HG03354 (cell line): ENCODE measurements around the gene NUP98.
A peak's percentile ranks its signal among the peaks of the same experiment; 100 is the strongest.

Experiments used
- ATAC-seq: cut with Tn5 transposase; IDR thresholded peaks from one replicate; pipeline ENCODE4 v1.9.1; 2021; ENCODE audit warnings: mild to moderate bottlenecking; ENCODE audit not compliant: unreplicated experiment, poor library complexity, severe bottlenecking

The NUP98 gene

GRCh38 chr11:3797329-3798090 is at the start of gene NUP98:
NUP98 (minus strand) TSS chr11:3797554; CDS start chr11:3782117, 15,437 bp downstream.
- ATAC-seq: peak; percentile 90

GRCh38 chr11:3845670-3846069 is 48.3 kb upstream of the NUP98 start:
- ATAC-seq: no peak

DNA sequence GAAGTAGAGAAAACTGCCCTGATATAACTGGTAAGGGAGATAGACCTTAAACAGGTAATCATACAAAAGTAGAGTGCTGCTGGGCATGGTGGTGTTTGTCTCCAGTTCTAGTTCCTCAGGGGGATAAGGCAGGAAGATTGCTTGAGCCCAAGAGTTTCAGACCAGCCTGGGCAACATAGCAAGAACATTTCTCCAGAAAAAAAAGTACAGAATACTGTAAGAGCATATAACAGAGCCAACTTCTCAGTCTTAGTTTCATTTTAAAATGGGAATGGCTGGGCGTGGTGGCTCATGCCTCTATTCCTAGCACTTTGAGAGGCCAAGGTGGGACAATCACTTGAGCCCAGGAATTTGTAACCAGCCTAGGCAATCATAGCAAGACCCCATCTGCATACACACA is 47.9 kb upstream of the NUP98 start:
- ATAC-seq: no peak

DNA sequence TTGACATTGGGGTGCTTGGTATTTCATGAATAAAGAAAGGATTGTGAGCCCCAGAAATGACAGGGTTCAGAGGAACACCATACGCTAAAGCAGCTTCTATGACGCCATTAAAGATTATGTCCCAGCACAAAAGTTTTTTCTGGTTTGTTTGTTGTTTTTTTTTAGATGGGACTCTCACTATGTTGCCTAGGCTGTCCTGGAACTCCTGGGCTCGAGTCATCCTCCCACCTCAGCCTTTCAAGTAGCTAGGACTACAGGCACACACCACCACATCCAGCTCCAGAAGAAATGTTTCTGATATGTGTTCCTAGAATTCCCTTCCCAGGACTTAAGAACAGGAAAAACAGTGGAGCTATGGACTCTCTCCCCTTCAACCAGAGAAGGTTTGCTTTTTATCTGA is 46.0 kb upstream of the NUP98 start:
- ATAC-seq: no peak

GRCh38 chr11:3841426-3842350 is 44.3 kb upstream of the NUP98 start:
- ATAC-seq: peak; percentile 69

DNA sequence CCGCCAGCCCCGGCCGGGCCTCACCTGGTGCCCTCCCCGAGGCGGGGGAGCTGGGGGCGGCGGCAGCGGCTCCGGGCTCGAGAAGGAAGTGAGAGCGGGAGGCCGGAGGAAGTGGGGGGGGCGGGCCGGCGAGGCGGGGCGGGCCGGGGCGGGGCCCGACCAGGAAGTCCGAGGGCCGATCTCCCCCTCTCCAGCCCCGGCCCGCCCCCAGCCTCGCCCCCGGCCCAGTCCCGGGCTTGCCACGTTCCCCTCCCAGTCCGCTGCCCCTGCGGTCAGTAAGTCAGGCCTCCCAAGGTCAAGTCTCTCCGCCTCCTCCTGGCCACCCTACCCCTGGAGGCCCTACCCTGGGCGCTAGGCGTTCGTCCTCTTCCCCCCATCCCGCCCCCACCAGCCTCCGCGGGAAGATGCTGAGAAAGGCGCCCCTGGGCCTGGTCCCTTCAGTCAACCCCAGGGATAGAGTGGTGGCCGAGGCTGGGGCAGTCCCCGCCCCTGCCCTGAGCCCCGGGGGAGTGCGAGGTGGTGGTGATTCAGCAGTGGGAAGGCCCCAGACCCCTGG is 43.6 kb upstream of the NUP98 start, which contains the start of gene RHOG:
RHOG (minus strand) TSS at position 90 of the 556 bp plus-strand sequence. CDS start 12,821 bp downstream, outside the sequence.
- ATAC-seq: peak; percentile 63

DNA sequence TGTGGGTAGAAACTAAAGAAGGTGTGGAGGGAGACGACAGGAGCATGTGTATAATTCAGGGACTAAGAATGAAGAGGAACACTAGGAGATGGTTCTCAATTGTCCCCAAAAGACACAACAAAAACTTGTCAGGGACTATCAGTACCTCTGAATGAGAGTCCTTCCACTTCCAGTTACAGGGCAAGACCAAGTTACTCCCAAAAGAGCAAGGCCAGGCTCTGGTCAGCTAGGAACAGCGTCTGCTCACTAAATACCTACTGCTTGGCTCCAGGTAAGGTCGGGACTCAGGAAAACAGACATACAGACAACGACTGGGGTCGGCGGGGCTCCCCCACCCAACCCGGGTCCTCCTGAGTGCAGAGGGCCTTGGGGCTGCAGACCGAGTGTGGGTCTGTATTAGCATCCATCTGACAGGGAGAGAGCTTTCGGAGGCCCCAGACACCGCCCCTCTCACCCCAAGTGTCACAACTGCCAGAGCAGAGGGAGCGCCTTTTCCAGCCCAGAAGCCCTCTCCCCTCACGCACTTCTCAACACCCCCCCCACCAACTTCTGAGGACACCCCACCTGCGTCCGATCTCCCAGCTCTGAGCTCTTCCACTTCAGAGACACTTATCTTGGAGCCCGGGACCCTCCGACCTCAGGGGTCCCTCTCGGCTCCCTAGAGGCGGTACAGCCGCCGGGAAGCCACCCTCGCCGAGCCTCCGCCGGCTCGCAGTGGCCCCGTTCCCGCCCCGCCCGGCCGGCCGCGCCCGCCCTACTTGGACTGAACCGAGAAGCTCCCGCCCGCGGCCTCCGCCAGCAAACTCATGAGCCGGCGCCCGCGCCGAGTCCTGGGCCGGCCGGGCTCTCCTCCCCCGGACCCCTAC is 42.9 kb upstream of the NUP98 start:
- no peak for ATAC-seq

- no peak for ATAC-seq
These were observed 41.1 kb upstream of the NUP98 start for GRCh38 chr11:3838504-3838903.

- ATAC-seq: no peak
These were observed 40.4 kb upstream of the NUP98 start for GRCh38 chr11:3837793-3838192.

DNA sequence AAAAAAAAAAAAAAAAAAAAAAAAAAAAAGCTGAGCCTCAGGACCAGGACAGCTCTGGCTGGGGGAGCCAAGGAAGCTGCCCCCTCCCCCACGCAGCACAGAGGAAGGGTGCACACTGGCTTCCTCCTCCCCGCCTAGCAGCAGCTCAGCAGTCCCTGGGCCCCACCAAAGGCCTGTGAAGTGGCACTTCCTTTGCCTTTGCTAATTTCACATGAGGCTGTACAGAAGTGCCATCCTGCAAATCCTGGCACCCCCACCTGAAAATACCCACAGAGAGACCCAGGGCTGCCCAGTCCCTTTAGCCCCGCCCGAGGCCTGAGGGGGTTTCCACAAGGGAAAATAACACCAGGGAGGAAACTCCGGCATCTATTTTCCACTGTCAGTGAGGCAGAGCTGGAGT is 39.5 kb upstream of the NUP98 start:
- no peak for ATAC-seq

- ATAC-seq: no peak
These were observed 38.4 kb upstream of the NUP98 start for GRCh38 chr11:3835751-3836150.

GRCh38 chr11:3834664-3835461 is 37.5 kb upstream of the NUP98 start:
- no peak for ATAC-seq

DNA sequence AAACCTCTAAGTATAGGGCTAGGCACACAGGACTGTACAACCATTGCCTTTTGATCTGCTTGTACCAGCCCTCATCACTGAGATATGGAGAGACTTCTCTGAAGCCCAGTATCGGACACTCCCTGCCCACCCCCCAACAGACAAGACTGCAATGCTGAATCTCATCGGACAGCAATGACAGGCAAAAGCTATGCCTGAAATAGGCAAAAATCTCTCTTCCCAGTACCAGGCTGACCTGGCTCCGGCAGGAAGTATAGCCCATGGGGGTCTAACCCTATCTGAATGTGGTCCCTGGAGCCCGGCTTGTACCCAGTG is 37.0 kb upstream of the NUP98 start:
- no peak for ATAC-seq

GRCh38 chr11:3833449-3833848 is 36.1 kb upstream of the NUP98 start:
- ATAC-seq: no peak

DNA sequence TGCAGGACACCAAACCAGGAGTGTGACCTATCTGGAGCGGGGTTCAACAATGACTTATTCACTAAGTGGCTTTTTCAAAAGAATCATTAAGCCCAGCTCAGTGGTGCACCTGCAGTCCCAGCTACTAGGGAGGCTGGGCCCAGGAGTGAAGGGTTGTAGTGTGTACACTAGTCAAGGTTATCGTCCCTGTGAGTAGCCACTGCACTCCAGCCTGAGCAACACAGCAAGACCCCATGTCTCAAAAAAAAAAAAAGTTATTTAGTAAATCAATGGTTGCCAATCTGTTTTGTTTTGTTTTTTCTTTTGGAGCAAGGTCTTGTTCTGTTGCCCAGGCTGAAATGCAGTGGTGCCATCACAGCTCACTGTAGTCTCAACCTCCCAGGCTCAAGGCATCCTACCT is 35.5 kb upstream of the NUP98 start:
- no peak for ATAC-seq

- ATAC-seq: no peak
These were observed 34.3 kb upstream of the NUP98 start for GRCh38 chr11:3831378-3832239.

DNA sequence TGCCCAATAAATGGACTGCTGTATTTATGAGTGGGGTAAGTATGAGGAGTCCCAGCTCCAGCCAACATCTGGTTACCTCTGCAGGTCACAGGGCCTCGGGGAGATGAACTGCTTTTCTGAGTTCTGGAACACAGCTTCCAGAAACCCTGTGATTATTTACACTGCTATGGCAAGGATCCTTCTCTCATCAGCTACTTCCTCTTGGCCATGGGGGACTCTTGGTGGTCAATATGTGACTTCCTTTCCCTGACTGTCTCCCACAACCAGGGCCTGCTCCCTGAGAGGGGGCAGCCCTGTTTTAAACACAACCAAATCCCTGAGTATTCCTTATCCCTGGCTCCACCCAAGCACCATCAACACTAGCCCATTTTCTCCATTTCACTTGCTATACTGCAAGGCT is 33.4 kb upstream of the NUP98 start:
- ATAC-seq: no peak

DNA sequence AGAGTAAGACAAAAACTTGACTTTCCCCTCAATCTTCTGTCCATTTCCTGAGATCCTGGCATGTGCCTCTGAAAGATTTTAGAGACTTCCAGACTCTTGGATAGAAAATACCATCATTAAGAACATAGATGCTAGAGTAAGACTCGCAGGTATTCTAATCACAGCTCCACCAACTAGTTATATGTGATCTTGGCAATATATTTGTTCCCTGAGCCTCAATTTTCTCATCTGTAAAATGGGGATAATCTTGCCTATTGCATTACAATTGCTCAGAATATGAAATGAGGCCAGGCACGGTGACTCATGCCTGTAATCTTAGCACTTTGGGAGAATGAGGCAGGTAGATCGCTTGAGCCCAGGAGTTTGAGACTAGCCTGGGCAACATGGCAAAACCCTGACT is 32.7 kb upstream of the NUP98 start:
- ATAC-seq: no peak
